GM12873 (cell line): Measurements from ENCODE around the gene TP73.

Source experiments
- TF ChIP-seq, protein P1 (sequence below): IDR thresholded peaks from 2 replicates; pipeline ENCODE4 v1.5.1; 2012; ENCODE audit warnings: low read depth, mild to moderate bottlenecking, moderate library complexity, low read length, control low read depth; ENCODE audit not compliant: insufficient read depth; ENCODE audit errors: missing control alignments

TP73 gene

DNA sequence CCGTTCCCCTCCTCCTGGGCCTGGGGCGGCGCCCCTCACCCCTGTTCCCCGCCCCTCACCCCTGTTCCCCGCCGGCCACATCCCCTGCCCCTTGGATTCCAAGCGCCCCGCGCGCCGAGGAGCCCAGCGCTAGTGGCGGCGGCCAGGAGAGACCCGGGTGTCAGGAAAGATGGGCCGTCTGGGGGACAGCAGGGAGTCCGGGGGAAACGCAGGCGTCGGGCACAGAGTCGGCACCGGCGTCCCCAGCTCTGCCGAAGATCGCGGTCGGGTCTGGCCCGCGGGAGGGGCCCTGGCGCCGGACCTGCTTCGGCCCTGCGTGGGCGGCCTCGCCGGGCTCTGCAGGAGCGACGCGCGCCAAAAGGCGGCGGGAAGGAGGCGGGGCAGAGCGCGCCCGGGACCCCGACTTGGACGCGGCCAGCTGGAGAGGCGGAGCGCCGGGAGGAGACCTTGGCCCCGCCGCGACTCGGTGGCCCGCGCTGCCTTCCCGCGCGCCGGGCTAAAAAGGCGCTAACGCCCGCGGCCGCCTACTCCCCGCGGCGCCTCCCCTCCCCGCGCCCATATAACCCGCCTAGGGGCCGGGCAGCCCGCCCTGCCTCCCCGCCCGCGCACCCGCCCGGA, at the start of gene TP73:
Gene TP73 (plus strand): TSS at position 587 of the 618 bp plus-strand sequence. CDS start 29,850 bp downstream, outside the sequence.
- TF ChIP-seq, protein P1, sequence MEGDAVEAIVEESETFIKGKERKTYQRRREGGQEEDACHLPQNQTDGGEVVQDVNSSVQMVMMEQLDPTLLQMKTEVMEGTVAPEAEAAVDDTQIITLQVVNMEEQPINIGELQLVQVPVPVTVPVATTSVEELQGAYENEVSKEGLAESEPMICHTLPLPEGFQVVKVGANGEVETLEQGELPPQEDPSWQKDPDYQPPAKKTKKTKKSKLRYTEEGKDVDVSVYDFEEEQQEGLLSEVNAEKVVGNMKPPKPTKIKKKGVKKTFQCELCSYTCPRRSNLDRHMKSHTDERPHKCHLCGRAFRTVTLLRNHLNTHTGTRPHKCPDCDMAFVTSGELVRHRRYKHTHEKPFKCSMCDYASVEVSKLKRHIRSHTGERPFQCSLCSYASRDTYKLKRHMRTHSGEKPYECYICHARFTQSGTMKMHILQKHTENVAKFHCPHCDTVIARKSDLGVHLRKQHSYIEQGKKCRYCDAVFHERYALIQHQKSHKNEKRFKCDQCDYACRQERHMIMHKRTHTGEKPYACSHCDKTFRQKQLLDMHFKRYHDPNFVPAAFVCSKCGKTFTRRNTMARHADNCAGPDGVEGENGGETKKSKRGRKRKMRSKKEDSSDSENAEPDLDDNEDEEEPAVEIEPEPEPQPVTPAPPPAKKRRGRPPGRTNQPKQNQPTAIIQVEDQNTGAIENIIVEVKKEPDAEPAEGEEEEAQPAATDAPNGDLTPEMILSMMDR: no peak

- TF ChIP-seq, protein P1: no peak
These were observed 49.2 kb upstream of the TP73 start for GRCh38 chr1:3603156-3603555.

- TF ChIP-seq, protein P1: no peak
These were observed 48.5 kb upstream of the TP73 start for GRCh38 chr1:3603571-3604467.

DNA sequence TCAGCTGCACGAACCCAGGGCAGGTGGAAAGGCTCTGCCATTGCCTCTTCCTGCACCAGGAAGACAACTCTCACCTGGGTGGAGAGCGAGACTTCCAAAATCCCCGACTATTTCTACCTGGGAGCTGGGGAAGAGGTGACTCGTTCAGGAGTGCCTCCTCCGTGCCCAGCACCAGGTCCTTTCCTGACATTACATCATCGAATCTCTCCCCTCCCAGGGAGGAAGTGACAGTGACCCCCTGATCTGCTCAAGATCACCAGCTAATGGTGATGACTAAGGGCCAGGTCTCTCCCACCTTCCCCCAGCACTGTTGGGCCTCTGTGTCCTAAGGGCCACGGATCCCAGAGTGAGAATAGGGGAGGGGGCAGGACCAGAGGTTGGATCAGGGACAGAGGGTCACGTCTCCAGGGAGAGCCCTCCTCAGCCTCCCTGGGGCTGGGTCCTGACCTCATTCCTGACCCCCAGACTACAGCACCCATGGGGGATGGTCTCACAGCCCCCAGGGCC, 47.8 kb upstream of the TP73 start:
- TF ChIP-seq, protein P1: no peak

- TF ChIP-seq, protein P1: no peak
These were observed 47.1 kb upstream of the TP73 start for GRCh38 chr1:3604997-3605823.

- TF ChIP-seq, protein P1: no peak
These were observed 45.3 kb upstream of the TP73 start for GRCh38 chr1:3606779-3607702.
